NOMO-1 treated with DMSO at 0.1 percent for 48 hours (cell line): ENCODE measurements around the gene NTRK1.
"Not testable (repeated sequence)": the region's sequence is repeated elsewhere in the genome, so short reads cannot be mapped to it uniquely, and the experiment has no call there.

Source experiments
- DNase-seq: peaks from one replicate; lab custom pipeline; 2025; ENCODE audit not compliant: unreplicated experiment; lab: John Stamatoyannopoulos, UW

The NTRK1 gene

DNA sequence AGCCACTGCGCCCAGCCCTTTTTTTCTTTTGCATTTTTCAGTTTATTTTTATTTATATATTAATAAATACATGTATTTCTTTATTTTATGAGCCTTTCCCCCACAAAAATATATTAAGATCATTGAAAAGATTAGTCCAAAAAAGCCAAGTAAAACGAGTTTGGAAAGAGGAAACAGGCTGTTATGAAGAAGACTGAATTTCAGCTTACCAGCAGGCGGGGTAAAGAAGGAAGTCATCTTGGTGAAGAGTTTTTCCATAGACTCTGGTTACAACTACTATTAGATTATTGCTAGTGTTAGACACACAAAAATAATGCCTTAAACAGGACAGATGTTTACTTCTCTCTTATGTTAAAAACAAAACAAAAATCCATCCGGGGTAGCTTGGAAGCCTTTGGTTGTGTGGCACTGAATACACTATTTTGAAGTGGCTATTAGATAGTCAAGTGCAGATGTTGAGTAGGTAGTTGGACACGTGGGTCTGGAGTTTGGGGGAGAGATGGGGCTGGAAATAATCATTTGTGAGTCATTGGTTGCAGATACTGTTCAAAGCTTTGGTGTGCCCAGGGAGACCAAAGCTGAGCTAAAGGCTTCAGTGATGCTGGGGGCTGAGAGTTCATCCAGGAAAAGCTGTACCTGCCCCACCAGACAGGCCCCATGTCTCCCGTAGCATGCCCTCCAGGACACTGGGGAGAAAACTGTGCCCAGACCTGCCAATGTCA lies 51.1 kb downstream of the NTRK1 start:
- peak; percentile 57 for DNase-seq

DNA sequence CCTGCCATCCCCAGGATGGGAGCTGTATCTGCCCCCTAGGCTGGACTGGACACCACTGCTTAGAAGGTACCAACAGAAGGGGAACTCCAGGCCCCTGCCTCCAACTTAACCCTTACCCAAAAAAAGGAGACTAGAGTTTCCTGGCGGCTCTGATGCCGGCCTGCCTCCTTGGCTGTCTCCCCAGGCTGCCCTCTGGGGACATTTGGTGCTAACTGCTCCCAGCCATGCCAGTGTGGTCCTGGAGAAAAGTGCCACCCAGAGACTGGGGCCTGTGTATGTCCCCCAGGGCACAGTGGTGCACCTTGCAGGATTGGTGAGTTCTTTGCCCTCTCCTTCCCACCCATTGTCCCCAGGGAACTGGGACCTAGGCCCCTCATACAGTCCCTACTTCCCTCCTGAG lies 51.6 kb downstream of the NTRK1 start:
- DNase-seq: no peak

DNA sequence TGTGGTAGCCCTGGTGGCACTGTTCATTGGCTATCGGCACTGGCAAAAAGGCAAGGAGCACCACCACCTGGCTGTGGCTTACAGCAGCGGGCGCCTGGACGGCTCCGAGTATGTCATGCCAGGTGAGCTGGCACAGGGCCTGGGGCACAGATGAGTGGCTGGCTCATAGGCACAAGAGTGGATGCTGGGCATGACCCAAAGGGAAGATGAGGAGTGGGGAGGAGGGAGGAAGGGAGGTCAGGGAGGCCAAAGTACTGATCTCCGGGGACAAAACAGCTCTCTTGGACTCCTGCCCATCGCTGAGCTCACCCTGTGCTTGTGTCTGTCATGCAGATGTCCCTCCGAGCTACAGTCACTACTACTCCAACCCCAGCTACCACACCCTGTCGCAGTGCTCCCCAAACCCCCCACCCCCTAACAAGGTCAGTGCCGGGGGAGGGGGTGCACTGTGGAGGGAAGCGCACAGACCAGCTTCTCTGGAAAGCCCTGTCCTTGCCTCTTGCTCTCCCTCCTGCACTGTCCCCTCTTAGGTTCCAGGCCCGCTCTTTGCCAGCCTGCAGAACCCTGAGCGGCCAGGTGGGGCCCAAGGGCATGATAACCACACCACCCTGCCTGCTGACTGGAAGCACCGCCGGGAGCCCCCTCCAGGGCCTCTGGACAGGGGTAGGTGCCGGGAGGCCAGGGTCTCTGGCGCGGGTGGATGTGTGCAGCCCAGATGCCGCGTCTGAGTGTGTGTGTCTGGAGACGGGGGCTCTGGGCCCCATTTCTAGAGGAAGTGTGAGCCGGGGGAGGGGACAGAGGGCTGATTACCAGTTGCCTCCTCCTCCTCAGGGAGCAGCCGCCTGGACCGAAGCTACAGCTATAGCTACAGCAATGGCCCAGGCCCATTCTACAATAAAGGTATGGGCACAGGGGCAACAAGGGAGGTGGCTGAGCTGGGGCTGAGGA lies 52.5 kb downstream of the NTRK1 start:
- DNase-seq: no peak

GRCh38 chr1:156913809-156914387 lies 53.2 kb downstream of the NTRK1 start:
- DNase-seq: no peak

DNA sequence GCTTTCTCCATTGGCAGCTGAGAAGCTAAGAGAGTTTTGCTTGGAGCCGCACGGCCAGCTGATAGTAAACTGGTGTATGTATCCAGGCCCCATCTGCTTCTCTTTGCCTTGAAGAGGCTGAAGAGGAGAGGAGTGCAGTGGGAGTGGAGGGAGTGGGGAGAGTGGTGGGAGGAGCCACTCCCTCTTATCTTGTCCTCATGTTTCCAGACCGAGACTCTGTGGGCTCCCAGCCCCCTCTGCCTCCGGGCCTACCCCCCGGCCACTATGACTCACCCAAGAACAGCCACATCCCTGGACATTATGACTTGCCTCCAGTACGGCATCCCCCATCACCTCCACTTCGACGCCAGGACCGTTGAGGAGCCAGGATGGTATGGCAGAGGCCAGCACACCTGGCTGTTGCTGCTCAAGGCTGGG lies 53.8 kb downstream of the NTRK1 start:
- no peak for DNase-seq

- DNase-seq: peak; percentile 69
Measured at GRCh38 chr1:156920233-156921052, 59.8 kb downstream of the NTRK1 start, which contains the start of gene LRRC71. LRRC71 (plus strand) TSS chr1:156920632; CDS start chr1:156920804, 172 bp downstream.

DNA sequence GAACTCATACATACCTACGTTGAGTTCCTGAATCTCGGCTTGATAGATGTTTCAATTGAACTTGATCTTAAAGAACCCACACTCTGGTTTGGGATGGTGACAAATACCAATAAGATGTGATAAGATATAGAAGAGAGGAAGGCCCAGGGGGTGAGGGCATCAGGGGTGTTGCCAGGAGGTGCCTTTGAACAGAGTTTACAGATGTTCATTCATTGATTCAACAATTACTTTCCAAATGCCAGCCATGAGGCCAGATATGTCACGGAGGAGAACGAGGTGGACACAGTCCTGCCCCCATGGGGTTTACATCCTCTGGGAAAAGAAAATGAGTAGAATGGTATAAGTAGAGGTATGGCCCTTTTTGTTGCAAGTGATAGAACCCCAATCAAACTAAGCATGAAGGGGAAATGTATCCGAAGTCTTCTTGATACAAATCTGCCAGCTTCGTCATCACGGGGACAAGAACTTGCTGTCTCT lies 60.4 kb downstream of the NTRK1 start:
- DNase-seq: no peak

DNA sequence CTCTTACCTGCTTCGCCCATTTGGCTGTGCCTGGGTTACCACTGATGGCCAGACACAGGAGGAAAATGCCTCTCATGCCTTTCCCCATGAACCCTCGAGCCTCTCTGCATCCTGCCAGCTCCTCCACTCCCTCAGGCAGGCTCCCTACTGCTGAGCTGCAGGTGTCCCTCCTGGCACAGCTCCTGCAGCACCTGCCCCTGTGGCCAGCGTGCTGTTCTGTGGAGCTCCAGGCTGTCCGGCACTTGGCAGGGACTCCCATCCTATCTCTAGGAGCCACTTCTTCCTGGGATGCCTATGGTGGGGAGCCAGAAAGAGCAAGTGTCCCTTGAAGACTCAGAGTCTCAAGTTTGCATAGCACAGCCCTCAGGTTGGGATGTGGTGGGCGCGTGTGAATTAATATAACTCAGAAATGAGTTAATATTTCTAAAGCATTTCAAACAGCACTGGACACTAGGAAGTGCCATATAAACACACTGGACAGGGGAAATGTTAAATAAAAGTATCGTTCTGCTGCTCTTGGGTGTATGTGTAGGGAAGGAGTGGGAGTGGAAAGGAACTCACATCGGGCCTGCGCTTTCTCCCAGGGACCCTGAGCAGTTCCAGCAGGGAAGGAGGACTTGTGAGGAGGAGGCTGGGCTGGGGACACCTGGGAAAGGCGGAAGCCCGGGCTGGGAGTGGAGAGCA lies 62.5 kb downstream of the NTRK1 start:
- no peak for DNase-seq

DNA sequence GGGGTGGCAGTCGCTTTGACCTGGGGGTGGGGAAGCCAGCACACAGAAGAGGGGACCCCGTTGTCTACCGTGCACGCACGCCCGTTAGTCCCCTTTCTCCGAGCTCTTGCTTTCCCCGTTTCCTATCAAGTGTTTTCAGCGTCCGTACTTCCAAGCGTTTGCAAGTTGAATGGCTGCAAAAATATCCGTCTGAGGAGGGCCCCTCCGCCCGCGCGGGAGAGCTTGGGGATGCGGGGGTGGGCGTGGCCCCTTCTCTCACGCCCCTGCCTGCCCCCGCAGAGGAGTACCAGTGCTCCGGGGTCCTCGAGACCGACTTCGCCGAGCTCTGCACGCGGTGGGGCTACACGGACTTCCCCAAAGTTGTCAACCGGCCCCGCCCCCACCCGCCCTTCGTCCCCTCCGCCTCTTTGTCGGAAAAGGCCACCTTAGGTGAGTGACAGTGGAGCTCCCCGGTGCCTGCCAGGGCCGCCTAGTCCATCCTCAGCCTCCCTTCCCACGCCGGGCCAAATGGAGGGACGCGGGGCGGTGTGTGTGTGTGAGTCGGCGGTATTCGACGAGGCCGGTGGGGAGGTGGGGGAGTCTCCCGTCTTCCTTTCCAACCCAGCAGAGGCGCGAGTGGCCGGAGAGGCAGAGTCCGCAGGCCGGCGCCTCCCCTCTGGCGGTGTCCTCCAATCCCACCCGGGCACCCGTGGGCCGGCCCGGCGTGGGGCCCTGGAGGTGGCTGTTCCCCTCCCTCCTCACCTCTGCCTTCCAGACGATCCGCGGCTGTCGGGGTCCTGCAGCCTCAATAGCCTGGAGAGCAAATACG lies 63.2 kb downstream of the NTRK1 start:
- DNase-seq: no peak

DNA sequence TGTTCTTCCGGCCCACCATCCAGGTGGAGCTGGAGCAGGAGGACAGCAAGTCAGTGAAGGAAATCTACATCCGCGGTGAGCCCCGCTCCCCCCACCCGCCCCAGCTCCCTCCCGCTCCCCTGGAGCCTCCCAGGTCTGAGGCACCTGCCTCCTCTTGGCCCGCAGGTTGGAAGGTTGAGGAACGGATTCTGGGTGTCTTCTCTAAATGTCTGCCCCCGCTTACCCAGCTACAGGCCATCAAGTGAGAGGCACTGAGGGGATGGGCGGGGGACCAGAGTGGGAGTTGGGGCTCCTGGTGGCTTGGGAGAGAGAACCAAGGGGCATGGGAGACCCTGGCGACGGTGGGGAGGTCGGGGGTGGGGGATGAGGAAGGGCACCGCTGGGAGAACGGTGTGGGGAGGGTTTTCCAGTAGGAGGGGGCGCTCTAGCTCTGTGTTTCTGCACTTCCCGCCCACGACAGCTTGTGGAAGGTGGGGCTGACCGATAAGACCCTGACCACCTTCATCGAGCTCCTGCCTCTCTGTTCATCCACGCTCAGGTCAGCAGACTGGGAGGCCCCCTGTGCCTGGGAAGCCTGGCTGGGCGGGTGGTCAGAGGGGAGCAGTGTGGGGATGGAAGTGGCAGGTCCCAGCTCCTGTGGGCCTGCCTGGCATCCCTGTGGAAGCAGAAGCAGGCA lies 64.0 kb downstream of the NTRK1 start:
- no peak for DNase-seq

- no peak for DNase-seq
Measured at GRCh38 chr1:156925154-156926010, 64.7 kb downstream of the NTRK1 start.

GRCh38 chr1:156926175-156926574 lies 65.5 kb downstream of the NTRK1 start:
- DNase-seq: no peak

DNA sequence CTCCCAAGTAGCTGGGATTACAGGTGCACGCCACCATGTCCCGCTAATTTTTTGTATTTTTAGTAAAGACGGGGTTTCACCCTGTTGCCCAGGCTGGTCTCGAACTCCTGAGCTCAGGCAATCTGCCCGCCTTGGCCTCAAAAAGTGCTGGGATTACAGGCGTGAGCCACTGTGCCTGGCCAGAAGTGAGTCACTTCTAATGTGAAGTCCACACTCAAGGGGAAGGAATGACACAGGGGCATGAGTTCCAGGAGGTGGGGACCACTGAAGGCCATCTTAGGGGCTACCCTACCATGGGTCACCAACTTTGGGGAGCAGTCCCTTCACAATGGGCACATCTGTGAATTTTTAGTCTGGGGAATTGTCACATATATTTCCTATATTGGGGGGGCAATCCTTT lies 66.0 kb downstream of the NTRK1 start:
- not testable (repeated sequence) for DNase-seq

- peak; percentile 59 for DNase-seq
Measured at GRCh38 chr1:156927215-156928042, 66.8 kb downstream of the NTRK1 start.

DNA sequence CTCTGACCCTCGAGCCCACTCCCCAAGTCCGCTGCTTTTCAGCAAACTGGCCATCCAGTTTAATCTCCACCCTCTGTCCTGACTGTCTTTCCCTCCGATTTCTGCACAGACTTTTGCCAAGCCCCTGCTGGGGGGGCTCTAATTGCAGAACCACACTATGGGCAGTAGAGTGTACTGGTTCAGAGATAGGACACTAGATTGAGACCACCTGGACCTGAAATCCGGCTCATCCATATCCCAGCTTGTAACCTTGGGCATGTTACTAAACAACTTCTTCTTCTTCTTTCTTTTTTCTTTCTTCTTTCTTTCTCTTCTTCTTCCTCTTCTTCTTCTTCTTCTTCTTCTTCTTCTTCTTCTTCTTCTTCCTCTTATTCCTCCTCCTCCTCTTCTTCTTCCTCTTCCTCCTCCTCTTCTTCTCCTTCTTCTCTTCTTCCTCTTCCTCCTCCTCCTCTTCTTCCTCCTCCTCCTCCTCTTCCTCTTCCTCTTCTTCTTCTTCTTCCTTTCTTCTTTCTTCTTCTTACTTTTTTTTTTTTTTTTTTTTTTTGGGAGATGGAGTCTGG lies 67.5 kb downstream of the NTRK1 start:
- peak; percentile 46 for DNase-seq

GRCh38 chr1:156929596-156930238 lies 69.1 kb downstream of the NTRK1 start:
- no peak for DNase-seq
